GM19395 (cell line): ENCODE results near the gene ADARB2.

Source experiments
- ATAC-seq: cut with Tn5 transposase; IDR thresholded peaks from one replicate; pipeline ENCODE4 v1.9.1; 2021; ENCODE audit warnings: mild to moderate bottlenecking, moderate library complexity; ENCODE audit not compliant: unreplicated experiment

The ADARB2 gene

DNA sequence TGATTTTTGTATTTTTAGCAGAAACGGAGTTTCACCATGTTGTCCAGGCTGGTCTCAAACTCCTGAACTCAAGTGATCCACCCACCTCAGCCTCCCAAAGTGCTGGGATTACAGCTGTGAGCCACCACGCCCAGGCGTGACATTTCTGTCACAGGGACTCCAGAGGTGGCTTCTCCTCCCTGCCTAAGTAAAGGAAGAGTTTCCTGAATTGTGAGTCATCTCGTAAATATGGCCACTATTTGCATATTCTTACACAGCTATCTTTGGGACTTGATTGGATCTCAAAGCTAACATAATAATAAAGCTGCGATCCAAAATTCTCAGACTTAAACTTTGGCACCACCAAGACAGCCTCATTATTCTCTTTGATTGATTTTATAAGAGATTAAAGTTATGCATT lies 50.1 kb downstream of the ADARB2 start:
- ATAC-seq: no peak

DNA sequence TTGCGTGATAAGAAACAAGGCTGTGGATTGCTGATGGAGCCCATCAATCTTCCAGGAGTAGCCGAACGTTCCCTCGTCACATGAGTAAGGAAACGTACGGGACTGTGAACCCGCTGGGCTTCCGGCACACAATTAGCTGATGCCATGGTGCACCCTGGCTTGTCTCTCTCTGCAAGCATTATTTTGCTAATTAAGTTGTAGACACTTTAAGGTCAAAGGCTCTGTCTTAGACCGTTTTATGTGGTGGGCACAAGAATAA lies 50.9 kb downstream of the ADARB2 start:
- no peak for ATAC-seq

GRCh38 chr10:1685699-1686490 lies 51.4 kb downstream of the ADARB2 start:
- no peak for ATAC-seq

- no peak for ATAC-seq
These were observed 52.3 kb downstream of the ADARB2 start for GRCh38 chr10:1684991-1685390.

DNA sequence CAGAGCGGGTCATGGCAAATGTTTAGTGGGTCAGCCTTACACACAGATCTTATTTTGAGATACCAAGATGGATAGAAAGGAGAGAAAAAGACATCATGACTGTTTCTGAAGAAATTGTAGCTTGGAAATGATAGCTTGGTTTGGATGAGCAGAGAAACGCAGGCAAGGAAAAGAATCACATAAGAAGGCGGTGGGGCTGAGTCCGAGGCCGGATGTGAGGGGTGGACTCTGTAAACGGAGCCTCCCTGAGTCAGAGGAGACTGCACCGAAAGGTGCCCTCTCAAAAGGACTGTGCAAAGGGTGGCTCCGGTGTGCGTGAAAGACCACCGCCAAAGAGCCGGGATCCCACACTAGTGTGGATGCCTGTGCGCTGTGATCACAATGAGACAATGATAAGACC lies 53.7 kb downstream of the ADARB2 start:
- no peak for ATAC-seq

GRCh38 chr10:1679821-1680650 lies 57.3 kb downstream of the ADARB2 start:
- no peak for ATAC-seq

DNA sequence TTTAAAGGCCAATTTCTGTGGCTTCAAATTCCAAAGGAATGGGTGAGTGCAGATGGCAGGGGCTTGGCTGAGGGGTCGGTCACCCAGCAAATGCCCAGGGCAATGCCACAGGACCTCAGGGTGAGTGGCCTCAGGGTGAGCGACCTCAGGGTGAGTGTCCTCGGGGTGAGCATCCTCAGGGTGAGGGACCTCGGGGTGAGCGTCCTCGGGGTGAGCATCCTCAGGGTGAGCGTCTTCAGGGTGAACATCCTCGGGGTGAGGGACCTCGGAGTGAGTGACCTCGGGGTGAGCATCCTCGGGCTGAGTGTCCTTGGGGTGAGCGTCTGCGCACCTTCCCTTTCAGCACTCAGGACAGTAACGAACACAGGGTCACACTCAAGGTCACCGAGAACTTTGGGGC lies 59.2 kb downstream of the ADARB2 start:
- ATAC-seq: no peak

- ATAC-seq: no peak
These were observed 59.9 kb downstream of the ADARB2 start for GRCh38 chr10:1677307-1677939.

- ATAC-seq: no peak
These were observed 62.8 kb downstream of the ADARB2 start for GRCh38 chr10:1674501-1674900.

DNA sequence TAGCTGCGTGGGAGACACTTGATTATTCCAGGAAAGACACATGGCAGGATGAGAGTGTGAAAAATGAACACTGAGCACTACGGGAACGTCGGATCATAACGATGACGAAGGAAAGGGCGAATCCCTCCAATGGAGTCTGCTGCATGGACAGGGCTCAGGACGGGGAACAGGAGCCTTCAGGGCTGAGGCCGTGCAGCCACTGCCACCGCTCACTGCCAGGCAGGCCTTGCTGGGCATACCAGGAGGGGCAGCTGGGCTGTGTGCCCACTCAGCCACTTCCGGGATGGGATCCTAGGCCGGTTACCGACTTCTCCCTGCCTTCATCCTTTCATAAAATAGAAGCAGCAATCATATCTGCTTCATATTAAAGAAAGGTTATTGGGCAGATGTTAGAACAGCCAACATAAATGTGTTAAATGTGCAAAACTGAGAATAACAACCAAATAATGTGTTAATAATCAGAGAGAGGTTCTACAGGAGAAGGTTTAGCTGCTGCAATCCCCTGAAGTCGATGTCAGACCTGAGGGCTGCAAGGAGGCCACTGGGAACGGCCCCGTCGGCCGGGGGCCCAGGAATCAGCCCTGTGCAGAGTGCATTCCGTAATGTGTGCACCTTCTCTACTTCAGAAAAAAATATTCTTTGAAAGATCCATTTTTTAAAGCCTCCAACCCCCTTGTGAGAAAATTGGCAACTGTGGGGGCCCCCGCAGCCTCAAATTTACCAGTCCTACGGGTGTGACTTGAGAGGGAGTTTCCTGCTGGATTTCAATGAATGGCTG lies 63.6 kb downstream of the ADARB2 start:
- ATAC-seq: no peak

DNA sequence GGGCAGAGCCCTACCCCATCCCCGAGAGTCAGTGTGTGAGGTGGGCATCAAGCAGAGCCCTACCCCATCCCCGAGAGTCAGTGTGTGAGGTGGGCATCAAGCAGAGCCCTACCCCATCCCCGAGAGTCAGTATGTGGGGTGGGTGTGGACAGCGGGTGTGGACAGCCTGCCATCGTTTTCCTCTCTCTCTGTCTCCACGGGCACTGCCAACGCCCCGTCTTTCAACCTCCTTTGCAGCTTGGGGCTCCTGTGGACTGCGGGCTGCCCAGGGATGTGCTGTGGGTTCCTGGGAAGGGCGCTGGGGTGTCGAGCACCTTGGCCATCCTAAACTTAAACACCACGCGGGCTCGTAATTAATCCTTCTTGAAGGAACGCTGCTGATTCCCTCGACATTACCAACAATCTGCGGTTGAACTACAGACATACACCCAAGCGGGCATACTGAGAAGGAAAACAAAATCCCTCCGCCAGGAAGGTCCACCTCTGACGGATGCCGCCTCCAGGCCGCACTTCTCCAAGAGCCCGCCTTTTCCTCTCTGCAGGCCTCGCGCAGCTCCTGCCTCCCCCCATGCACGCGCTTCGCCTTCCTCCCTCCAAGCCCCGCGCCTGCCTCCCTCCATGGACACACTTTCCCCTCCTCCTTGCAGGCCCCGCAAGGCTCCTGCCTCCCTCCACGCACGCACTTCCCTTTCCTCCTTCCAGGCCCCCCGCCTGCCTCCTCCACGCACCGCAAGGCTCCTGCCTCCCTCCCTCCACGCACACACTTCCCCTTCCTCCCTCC lies 65.1 kb downstream of the ADARB2 start:
- no peak for ATAC-seq

- ATAC-seq: no peak
These were observed 65.8 kb downstream of the ADARB2 start for GRCh38 chr10:1671366-1672000.

- ATAC-seq: no peak
These were observed 66.6 kb downstream of the ADARB2 start for GRCh38 chr10:1670541-1671365.

DNA sequence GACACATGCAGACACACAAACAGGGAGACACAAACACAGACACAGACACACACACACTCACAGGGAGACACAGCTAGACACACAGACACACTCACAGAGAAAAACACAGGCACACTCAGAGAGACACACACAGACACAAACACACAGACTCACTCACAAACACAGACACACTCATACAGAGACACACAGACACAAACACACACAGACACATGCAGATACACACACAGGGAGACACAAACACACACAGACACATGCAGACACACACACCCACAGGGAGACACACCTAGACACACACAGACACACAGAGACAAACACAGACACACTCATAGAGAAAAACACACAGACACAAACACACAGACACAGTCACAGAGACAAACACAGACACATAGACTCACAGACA lies 67.9 kb downstream of the ADARB2 start:
- no peak for ATAC-seq

DNA sequence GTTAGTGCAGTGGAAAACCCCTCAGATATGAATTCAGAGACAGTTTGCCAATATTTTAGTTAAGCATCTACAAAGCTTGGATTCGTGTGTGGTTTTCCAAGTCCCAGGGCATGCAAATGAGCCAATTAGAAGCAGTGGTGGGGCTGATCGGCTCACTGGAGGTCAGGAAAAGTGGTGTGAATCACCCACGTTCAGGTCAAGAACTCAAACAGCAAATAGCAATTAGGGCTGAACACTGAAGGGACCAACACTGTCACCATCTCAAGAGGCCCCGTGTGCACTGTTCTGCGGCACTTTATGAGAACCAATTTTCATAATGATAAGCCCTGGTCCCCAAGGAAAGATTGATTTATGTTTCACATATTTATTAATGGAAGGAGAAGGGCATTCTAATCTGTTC lies 68.9 kb downstream of the ADARB2 start:
- ATAC-seq: no peak

GRCh38 chr10:1667392-1667791 lies 69.9 kb downstream of the ADARB2 start:
- no peak for ATAC-seq

- ATAC-seq: no peak
These were observed 71.2 kb downstream of the ADARB2 start for GRCh38 chr10:1666147-1666546.

DNA sequence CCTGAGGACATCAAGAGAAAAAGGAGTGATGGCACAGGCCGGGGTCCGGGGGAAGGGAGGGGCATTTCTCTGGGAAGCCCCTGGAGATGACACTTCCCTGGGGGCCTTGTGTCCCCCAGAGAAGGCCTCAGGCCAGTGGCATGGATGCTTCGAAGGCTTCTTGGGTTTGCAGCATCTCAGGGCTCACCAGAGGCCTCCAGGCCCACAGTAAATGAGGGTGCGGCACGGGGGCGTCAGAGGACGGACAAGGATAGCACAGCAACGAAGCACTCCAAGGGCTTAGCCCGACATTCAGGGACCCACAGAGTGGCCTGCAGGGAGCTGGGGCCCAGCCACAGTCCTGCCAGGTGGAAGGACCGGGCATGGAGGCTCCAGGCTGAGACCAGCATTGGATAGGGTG lies 71.6 kb downstream of the ADARB2 start:
- no peak for ATAC-seq

DNA sequence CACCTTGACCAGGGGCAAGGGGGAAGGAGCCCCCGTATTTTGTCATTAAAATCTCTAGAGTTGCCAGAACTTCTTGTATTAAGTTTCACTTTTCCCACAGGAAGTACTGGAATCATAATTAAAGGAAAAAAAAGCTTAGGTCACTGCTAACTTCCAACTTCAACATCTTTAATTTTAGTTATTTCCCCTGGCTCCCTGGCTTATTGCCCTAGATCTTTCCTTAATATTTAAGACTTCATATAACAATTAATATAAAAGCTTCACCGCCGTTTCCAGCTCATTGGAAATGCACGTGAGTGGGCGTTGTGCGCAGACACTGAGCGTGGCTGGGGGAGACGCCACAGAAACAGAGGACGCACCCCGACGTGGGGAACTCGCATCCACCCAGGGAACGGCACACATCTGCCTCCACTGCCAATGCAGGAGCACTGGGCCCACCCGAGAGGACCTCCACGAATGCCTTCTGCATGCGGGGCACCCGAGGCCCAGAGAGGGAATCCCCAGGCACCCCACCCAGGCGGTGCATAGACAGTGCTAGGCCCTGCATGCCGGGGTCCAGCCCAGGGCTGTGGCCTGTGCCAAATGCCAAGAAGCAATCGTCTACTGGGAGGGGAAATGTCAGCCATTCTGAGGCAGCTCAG lies 72.2 kb downstream of the ADARB2 start:
- no peak for ATAC-seq
